ENCODE data around the gene NOL12. TPM values are rescaled to one million over a fixed set of nuclear protein-coding genes. Genes with fewer than 3 reads are reported as not detected.
A peak's percentile ranks its signal among the peaks of the same experiment; 100 is the strongest.

NOL12 gene
- total and polyA plus RNA-seq, 4 experiments from 2014 or later, result 38.8 to 52.0 (median 51.0) TPM

- H3K27ac ChIP-seq (ENCODE audit: low read depth, low read length), result no peak overlapping the region
- peaks cover 17 to 21% of the 10 kb centered on the region in 2 donors for H3K36me3 Mint-ChIP-seq
- POLR2A ChIA-PET (ENCODE audit: partially characterized antibody), result no interaction called here
- H3K9me3 Mint-ChIP-seq, result no peaks in the 10 kb centered on the region
- CTCF ChIA-PET (ENCODE audit: partially characterized antibody), result no interaction called here
- H3K27ac Mint-ChIP-seq, result no peak overlapping the region
- H3K4me3 ChIP-seq (ENCODE audit: low read length in 2 of 2), result no peak overlapping the region
- H3K27me3 Mint-ChIP-seq, result no peaks in the 10 kb centered on the region
- intact Hi-C loops (cut with micrococcal nuclease), result no loop called here
- H3K9me3 ChIP-seq (ENCODE audit: control insufficient read depth in 1 of 2, low read length in 2 of 2), result no peaks in the 10 kb centered on the region
- no peak for DNase-seq
- peaks cover 10 to 18% (median 13%) of the 10 kb centered on the region in 4 donors for H3K4me1 Mint-ChIP-seq
- no peak overlapping the region for H3K4me3 Mint-ChIP-seq
- no peaks in the 10 kb centered on the region for H3K27me3 ChIP-seq (ENCODE audit: insufficient read depth, low read length)
- H3K36me3 ChIP-seq (ENCODE audit: insufficient read depth, low read length), result peaks cover 12% of the 10 kb centered on the region
- peaks cover 9% of the 10 kb centered on the region for H3K4me1 ChIP-seq (ENCODE audit: insufficient read depth, low read length)
These were observed 11.3 kb downstream of the NOL12 start for GRCh38 chr22:37697538-37697835.

- H3K27me3 Mint-ChIP-seq, result no peaks in the 10 kb centered on the region
- no peak overlapping the region for H3K4me3 Mint-ChIP-seq
- Histone ChIP-seq H3K27me3 (ENCODE audit: insufficient read depth, low read length) (no peaks in the 10 kb centered on the region), H3K4me1 (ENCODE audit: insufficient read depth, low read length) (peaks cover 5% of the 10 kb centered on the region), H3K27ac (ENCODE audit: low read depth, low read length) (no peak overlapping the region), H3K4me3 (ENCODE audit: low read length in 2 of 2) (no peak overlapping the region), H3K36me3 (ENCODE audit: insufficient read depth, low read length) (no peaks in the 10 kb centered on the region), H3K9me3 (ENCODE audit: control insufficient read depth in 1 of 2, low read length in 2 of 2) (no peaks in the 10 kb centered on the region)
- intact Hi-C loops (cut with micrococcal nuclease), result no loop called here
- peaks cover 4 to 9% (median 7%) of the 10 kb centered on the region in 4 donors for H3K4me1 Mint-ChIP-seq
- peaks cover 9 to 10% of the 10 kb centered on the region in 2 donors for H3K36me3 Mint-ChIP-seq
- no peak for DNase-seq
- ChIA-PET POLR2A (ENCODE audit: partially characterized antibody) (no interaction called here), CTCF (ENCODE audit: partially characterized antibody) (no interaction called here)
- no peak overlapping the region for H3K27ac Mint-ChIP-seq
- H3K9me3 Mint-ChIP-seq, result no peaks in the 10 kb centered on the region
These were observed 15.1 kb downstream of the NOL12 start for GRCh38 chr22:37701141-37701786.

- Histone ChIP-seq H3K27ac (ENCODE audit: low read depth, low read length) (no peak overlapping the region), H3K36me3 (ENCODE audit: insufficient read depth, low read length) (no peaks in the 10 kb centered on the region), H3K9me3 (ENCODE audit: control insufficient read depth in 1 of 2, low read length in 2 of 2) (no peaks in the 10 kb centered on the region), H3K4me1 (ENCODE audit: insufficient read depth, low read length) (no peaks in the 10 kb centered on the region), H3K27me3 (ENCODE audit: insufficient read depth, low read length) (no peaks in the 10 kb centered on the region), H3K4me3 (ENCODE audit: low read length in 2 of 2) (no peak overlapping the region)
- Mint-ChIP-seq H3K9me3 (no peaks in the 10 kb centered on the region), H3K36me3 (peaks cover 4 to 10% of the 10 kb centered on the region in 2 donors), H3K27ac (peak overlapping the region in 1 of 7 donors; percentile 36), H3K27me3 (no peaks in the 10 kb centered on the region), H3K4me3 (no peak overlapping the region), H3K4me1 (no peaks in the 10 kb centered on the region)
- ChIA-PET POLR2A (ENCODE audit: partially characterized antibody) (no interaction called here), CTCF (ENCODE audit: partially characterized antibody) (no interaction called here)
- intact Hi-C loops (cut with micrococcal nuclease), result no loop called here
- DNase-seq, result no peak
These were observed 17.8 kb downstream of the NOL12 start for GRCh38 chr22:37703906-37704305.

GRCh38 chr22:37704645-37705044 is 18.5 kb downstream of the NOL12 start:
- Mint-ChIP-seq H3K4me3 (no peak overlapping the region), H3K27ac (no peak overlapping the region), H3K4me1 (no peaks in the 10 kb centered on the region), H3K9me3 (no peaks in the 10 kb centered on the region), H3K27me3 (no peaks in the 10 kb centered on the region), H3K36me3 (peaks cover 4 to 10% of the 10 kb centered on the region in 2 donors)
- Histone ChIP-seq H3K4me3 (ENCODE audit: low read length in 2 of 2) (no peak overlapping the region), H3K4me1 (ENCODE audit: insufficient read depth, low read length) (no peaks in the 10 kb centered on the region), H3K36me3 (ENCODE audit: insufficient read depth, low read length) (no peaks in the 10 kb centered on the region), H3K9me3 (ENCODE audit: control insufficient read depth in 1 of 2, low read length in 2 of 2) (no peaks in the 10 kb centered on the region), H3K27ac (ENCODE audit: low read depth, low read length) (no peak overlapping the region), H3K27me3 (ENCODE audit: insufficient read depth, low read length) (no peaks in the 10 kb centered on the region)
- DNase-seq, result no peak
- CTCF ChIA-PET (ENCODE audit: partially characterized antibody), result no interaction called here
- intact Hi-C loops (cut with micrococcal nuclease), result no loop called here
- POLR2A ChIA-PET (ENCODE audit: partially characterized antibody), result no interaction called here

GRCh38 chr22:37705205-37705604 is 19.1 kb downstream of the NOL12 start:
- ChIA-PET POLR2A (ENCODE audit: partially characterized antibody) (no interaction called here), CTCF (ENCODE audit: partially characterized antibody) (no interaction called here)
- no peak overlapping the region for H3K4me3 Mint-ChIP-seq
- H3K4me3 ChIP-seq (ENCODE audit: low read length in 2 of 2), result no peak overlapping the region
- peaks cover 6 to 10% of the 10 kb centered on the region in 2 donors for H3K36me3 Mint-ChIP-seq
- no peaks in the 10 kb centered on the region for H3K4me1 Mint-ChIP-seq
- no peaks in the 10 kb centered on the region for H3K27me3 Mint-ChIP-seq
- H3K9me3 Mint-ChIP-seq, result no peaks in the 10 kb centered on the region
- H3K36me3 ChIP-seq (ENCODE audit: insufficient read depth, low read length), result no peaks in the 10 kb centered on the region
- no peaks in the 10 kb centered on the region for H3K27me3 ChIP-seq (ENCODE audit: insufficient read depth, low read length)
- intact Hi-C loops (cut with micrococcal nuclease), result no loop called here
- no peak overlapping the region for H3K27ac ChIP-seq (ENCODE audit: low read depth, low read length)
- no peak overlapping the region for H3K27ac Mint-ChIP-seq
- no peaks in the 10 kb centered on the region for H3K4me1 ChIP-seq (ENCODE audit: insufficient read depth, low read length)
- H3K9me3 ChIP-seq (ENCODE audit: control insufficient read depth in 1 of 2, low read length in 2 of 2), result no peaks in the 10 kb centered on the region
- no peak for DNase-seq

GRCh38 chr22:37708580-37709444 is 22.7 kb downstream of the NOL12 start:
- no peak for DNase-seq
- no peaks in the 10 kb centered on the region for H3K27me3 Mint-ChIP-seq

GRCh38 chr22:37709445-37709765 is 23.3 kb downstream of the NOL12 start:
- H3K4me3 Mint-ChIP-seq, result no peak overlapping the region
- H3K9me3 Mint-ChIP-seq, result no peaks in the 10 kb centered on the region
- no peak overlapping the region for H3K27ac ChIP-seq (ENCODE audit: low read depth, low read length)
- intact Hi-C loops (cut with micrococcal nuclease), result no loop called here
- DNase-seq, result no peak
- no peaks in the 10 kb centered on the region for H3K9me3 ChIP-seq (ENCODE audit: control insufficient read depth in 1 of 2, low read length in 2 of 2)
- H3K4me3 ChIP-seq (ENCODE audit: low read length in 2 of 2), result no peak overlapping the region
- ChIA-PET POLR2A (ENCODE audit: partially characterized antibody) (no interaction called here), CTCF (ENCODE audit: partially characterized antibody) (no interaction called here)
- no peaks in the 10 kb centered on the region for H3K27me3 Mint-ChIP-seq
- H3K4me1 Mint-ChIP-seq, result no peaks in the 10 kb centered on the region
- no peaks in the 10 kb centered on the region for H3K4me1 ChIP-seq (ENCODE audit: insufficient read depth, low read length)
- no peak overlapping the region for H3K27ac Mint-ChIP-seq
- H3K36me3 ChIP-seq (ENCODE audit: insufficient read depth, low read length), result no peaks in the 10 kb centered on the region
- peaks cover 5 to 8% of the 10 kb centered on the region in 2 donors for H3K36me3 Mint-ChIP-seq
- no peaks in the 10 kb centered on the region for H3K27me3 ChIP-seq (ENCODE audit: insufficient read depth, low read length)

More at GRCh38 chr22:37708580-37709444, 22.7 kb downstream of the NOL12 start:
- Mint-ChIP-seq H3K27ac (no peak overlapping the region), H3K9me3 (no peaks in the 10 kb centered on the region), H3K4me1 (no peaks in the 10 kb centered on the region), H3K4me3 (no peak overlapping the region), H3K36me3 (peaks cover 6 to 9% of the 10 kb centered on the region in 2 donors)
- no peaks in the 10 kb centered on the region for H3K9me3 ChIP-seq (ENCODE audit: control insufficient read depth in 1 of 2, low read length in 2 of 2)
- ChIA-PET POLR2A (ENCODE audit: partially characterized antibody) (no interaction called here), CTCF (ENCODE audit: partially characterized antibody) (no interaction called here)
- no peak overlapping the region for H3K4me3 ChIP-seq (ENCODE audit: low read length in 2 of 2)
- no peaks in the 10 kb centered on the region for H3K27me3 ChIP-seq (ENCODE audit: insufficient read depth, low read length)
- H3K4me1 ChIP-seq (ENCODE audit: insufficient read depth, low read length), result no peaks in the 10 kb centered on the region
- H3K36me3 ChIP-seq (ENCODE audit: insufficient read depth, low read length), result no peaks in the 10 kb centered on the region
- no peak overlapping the region for H3K27ac ChIP-seq (ENCODE audit: low read depth, low read length)
- intact Hi-C loops (cut with micrococcal nuclease), result no loop called here
